NCI-H774 (cell line): ENCODE data around the gene CLASRP.
A peak's percentile ranks its signal among the peaks of the same experiment; 100 is the strongest.

ENCODE experiments used
- DNase-seq: peaks from one replicate; lab custom pipeline; 2025; lab: John Stamatoyannopoulos, UW

CLASRP gene

DNA sequence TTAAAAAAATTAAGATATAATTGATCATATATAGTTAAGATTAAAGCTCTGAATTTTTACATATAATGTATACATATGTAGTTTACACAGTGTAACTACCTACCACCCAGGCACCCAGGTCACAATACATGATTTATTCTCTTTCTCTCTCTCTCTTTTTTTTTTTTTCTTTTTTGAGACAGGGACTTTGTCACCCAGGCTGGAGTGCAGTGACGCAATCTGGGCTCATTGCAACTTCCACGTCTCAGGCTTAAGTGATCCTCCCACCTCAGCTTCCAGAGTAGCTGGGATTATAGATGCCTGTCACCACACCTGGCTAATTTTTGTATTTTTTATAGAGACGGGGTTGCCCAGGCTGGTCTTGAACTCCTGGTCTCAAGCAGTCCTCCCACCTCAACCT lies 18.8 kb upstream of the CLASRP start:
- DNase-seq, result no peak

- DNase-seq, result no peak
Measured at GRCh38 chr19:45021971-45022370, 16.9 kb upstream of the CLASRP start.

DNA sequence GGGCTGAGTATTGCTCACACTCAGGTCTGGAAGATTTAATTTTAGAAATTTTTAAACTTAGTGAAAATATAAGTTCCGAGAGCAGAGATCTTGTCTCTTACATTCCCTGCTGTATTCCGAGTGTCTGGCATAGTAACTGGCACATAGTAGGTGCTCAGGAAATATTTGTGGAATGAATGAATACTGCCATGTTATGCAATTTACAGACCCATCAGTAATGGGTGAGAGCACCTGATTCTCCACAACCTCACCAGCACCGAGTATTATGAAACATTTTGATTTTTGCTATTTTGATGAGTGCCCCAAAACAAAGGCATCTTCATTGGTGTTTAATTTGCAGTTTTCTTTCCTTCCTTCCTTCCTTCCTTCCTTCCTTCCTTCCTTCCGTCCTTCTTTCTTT lies 15.8 kb upstream of the CLASRP start:
- DNase-seq, result no peak

DNA sequence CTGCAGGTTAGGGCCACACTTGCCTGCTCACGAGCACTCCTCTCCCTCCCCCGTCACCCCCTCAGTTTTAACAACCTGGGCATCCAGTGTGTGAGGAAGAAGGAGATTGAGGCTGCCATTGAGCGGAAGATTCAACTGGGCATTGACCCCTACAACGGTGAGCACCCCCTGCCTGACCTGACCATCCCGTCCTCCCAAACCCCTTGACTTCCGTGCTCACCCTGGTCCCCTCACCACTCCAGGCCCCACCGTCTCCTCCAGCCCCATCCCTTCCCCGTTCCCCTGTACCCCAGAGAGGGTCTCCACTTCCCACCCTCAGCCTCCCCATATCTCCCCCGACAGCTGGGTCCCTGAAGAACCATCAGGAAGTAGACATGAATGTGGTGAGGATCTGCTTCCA lies 13.6 kb upstream of the CLASRP start:
- no peak for DNase-seq

DNA sequence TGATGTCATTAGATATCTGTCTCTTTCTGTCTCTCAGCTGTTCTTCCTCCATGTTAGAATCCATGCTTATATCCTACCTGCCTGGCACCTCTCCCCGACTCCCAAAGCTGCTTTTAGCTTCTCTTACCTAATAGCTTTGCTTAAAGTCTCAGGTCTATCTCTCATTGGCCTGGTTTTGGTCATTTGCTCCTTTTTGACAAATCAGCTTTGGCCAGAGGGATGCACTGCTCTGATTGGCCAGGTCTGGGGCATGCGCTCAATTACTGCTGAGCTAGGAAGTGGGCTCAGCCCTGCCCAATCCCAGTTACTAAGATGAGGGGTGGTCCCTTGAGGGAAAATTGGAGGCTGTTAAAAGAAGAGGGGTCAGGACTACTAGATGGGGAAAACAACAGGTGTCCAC lies 11.5 kb upstream of the CLASRP start:
- no peak for DNase-seq

- no peak for DNase-seq
Measured at GRCh38 chr19:45030825-45031224, 8.0 kb upstream of the CLASRP start.

DNA sequence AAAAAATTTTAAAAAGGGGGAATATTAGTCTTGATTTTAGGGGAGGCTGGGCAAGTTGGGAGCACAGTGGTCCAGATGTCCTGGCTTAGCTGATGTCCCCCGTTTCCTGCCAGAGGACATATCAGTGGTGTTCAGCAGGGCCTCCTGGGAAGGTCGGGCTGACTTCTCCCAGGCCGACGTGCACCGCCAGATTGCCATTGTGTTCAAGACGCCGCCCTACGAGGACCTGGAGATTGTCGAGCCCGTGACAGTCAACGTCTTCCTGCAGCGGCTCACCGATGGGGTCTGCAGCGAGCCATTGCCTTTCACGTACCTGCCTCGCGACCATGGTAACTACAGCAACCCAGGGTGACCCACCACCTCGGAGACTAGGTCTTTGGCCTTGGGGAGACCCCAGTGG lies 6.4 kb upstream of the CLASRP start:
- no peak for DNase-seq

DNA sequence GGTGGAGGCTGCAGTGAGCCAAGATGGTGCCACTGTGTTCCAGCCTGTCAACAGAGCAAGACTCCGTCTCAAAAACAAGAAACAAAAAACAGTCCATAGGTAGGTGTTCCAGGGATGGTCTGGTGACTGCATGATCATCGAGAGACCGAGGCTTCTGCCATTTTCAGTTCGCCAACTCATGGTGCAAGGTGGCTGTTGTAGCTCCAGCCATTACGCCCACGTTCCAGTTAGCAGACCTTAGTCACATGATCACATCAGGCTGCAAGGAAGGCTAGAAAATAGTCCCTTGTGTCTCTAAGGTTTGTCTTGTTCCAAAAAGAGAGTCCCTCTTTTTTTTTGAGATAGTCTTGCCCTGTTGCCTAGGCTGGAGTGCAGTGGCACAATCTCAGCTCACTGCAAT lies 3.1 kb upstream of the CLASRP start:
- no peak for DNase-seq

DNA sequence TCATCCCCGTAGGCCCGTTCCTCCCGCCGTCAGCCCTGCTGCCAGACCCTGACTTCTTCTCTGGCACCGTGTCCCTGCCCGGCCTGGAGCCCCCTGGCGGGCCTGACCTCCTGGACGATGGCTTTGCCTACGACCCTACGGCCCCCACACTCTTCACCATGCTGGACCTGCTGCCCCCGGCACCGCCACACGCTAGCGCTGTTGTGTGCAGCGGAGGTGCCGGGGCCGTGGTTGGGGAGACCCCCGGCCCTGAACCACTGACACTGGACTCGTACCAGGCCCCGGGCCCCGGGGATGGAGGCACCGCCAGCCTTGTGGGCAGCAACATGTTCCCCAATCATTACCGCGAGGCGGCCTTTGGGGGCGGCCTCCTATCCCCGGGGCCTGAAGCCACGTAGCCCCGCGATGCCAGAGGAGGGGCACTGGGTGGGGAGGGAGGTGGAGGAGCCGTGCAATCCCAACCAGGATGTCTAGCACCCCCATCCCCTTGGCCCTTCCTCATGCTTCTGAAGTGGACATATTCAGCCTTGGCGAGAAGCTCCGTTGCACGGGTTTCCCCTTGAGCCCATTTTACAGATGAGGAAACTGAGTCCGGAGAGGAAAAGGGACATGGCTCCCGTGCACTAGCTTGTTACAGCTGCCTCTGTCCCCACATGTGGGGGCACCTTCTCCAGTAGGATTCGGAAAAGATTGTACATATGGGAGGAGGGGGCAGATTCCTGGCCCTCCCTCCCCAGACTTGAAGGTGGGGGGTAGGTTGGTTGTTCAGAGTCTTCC lies 1.3 kb upstream of the CLASRP start:
- DNase-seq, result no peak

DNA sequence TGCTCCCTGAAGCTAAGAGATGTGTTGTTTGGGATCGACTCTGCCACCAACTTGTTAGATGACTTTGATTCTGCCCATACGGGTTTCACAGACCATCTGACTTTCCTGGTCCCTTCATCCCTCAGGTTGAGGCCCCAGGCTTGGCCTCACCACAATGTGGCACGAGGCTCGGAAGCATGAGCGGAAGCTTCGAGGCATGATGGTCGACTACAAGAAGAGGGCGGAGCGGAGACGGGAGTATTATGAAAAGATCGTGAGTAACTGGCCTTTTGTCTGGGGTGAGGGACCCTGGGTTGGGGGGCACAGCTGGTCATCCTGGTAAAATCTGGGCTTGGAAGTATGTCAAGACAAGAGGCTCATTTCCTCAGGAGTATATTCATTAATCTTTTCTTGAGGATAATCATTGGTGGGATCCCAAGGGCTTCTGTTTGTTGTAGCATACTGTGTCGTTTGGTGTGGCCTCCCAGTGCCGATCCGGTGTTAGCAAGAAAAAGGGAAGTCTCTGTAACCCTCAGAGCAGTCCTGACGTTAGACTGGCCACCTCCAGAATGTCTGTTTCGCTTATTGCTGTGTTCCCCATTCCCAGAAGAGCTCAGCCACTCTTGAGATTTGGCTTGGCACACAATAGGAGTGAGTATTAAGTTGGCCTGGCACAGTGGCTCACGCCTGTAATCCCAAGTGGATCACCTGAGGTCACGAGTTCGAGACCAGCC lies 1.4 kb downstream of the CLASRP start:
- no peak for DNase-seq

- DNase-seq, result no peak
Measured at GRCh38 chr19:45041125-45041524, 2.3 kb downstream of the CLASRP start.

- peak; percentile 47 for DNase-seq
Measured at GRCh38 chr19:45045671-45046353, 7.0 kb downstream of the CLASRP start.

- no peak for DNase-seq
Measured at GRCh38 chr19:45046355-45046754, 7.5 kb downstream of the CLASRP start.

DNA sequence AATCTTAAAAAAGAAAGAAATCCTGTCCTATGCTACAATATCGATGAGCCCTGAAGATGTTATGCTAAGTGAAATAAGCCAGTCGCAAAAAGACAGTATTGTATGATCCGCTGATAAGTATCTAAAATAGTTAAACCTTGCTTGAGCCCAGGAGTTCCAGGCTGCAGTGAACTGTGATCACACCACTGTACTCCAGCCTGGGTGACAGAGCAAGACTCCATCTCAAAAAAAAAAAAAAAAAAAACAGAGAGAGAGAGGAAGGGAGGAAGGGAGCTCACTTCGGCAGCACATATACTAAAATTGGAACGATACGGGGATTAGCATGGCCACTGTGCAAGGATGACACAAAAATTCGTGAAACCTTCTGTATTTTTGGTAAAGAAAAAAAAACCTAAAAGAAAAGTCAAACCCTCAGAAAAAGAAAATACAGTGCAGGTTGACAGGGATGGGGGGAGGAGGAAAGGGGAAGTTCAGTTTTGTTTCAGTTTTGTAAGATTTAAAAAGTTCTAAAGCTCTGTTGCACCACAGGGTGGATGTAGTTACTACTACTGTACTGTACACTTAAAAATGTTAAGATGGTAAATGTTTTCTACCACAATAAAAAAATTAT lies 8.4 kb downstream of the CLASRP start:
- DNase-seq, result no peak

DNA sequence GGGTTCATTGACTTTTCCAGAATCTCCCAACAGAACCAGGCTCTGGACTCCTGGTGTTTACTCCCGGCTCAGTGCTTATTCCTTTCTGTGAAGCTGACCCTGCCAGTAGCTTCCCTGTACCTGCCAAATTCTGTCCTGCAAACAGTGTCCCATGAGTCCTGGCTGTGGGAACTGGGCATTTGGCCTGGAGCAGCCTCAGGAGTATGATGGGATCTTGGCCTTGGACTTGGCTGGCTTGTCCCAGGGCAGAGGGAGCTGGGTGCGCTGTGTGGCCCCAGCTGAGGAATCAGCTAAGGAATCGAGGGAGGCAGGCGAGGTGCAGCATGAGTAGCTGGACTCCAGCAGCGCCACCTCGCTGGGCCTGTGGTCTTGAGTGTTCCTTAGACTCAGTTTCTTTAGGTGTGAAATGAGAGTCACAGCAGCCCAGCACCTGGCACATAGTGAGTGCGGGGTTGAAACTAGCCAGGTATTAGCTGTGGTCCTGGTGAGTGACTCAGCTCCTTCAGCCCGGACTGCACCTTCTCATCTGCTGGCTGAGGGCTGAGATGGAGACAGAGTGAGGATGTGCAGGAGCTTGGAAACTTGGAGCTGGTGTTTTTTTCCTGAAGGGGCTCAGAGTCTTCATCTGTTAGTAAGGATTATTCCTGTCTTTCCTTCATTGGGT lies 10.4 kb downstream of the CLASRP start:
- no peak for DNase-seq

GRCh38 chr19:45050036-45050435 lies 11.2 kb downstream of the CLASRP start:
- DNase-seq, result no peak

DNA sequence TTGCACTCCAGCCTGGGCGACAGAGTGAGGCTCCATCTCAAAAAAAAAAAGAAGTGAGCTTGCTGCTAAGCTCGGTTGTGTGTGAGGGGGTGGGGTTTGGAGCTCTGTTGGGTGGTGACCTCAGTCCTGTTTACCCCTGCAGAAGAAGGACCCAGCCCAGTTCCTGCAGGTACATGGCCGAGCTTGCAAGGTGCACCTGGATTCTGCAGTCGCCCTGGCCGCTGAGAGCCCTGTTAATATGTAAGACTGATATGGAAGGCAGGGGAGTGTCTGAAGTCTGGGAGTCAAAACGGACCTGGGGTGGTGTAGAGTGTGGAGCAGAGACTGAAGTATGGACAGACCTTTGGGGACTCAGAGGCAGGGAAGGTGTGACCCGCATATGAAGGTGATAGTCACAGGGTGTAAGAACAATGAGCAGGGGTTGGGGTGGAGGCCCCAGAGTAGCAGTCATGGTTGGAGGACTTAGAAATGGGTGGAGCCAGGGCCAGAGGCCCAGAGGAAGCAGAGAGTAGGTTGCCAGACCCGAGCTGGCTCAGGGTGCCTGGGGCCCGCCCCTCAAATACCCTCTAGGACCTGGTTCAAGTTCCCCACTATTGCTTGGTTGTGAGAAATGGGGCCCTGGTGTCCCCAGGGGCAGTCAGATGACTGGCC lies 13.2 kb downstream of the CLASRP start:
- no peak for DNase-seq

DNA sequence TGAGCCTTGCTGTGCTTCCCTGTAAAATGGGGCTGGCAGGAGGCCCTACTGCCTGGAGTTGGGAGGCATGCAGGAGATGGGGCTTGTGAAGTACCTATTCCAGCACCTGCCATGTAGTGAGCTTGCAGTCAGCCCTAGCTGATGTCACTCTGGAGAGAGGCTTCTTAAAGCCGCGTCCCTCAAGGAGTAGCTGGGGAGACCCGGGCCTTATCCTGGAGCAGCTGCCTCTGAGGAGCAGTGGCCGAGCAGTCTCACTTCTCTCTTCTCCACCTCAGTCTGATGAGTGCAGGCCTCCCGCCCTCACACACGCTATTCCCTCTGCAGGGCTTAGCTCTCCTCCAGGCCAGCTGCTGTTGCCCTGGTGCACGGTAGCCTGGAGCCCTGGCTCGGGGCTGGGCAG lies 18.0 kb downstream of the CLASRP start:
- no peak for DNase-seq

- no peak for DNase-seq
Measured at GRCh38 chr19:45057444-45057843, 18.6 kb downstream of the CLASRP start.

DNA sequence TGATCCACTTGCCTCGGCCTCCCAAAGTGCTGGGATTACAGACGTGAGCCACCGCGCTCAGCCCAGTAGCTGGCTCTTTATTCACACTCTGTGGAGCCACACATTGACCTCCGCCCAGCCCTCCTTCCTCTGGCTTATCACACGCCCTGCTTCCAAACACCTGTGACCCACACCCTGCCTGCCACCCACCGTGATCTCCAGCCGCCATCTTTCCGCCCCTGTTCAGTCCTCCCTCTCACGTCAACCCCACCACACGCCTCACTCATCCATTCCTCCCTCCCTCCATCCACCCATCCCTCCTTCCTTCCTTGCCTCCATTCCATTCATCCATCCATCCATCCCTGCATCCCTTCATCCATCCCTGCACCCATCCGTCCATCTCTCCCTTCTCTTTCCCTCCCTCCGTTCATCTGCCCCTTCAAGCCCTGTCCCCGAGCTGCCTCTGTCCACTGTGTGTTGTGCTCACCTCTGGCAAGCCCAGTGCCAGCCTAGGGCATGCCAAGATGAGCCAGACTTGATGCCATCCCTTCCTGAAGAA lies 19.8 kb downstream of the CLASRP start:
- no peak for DNase-seq

DNA sequence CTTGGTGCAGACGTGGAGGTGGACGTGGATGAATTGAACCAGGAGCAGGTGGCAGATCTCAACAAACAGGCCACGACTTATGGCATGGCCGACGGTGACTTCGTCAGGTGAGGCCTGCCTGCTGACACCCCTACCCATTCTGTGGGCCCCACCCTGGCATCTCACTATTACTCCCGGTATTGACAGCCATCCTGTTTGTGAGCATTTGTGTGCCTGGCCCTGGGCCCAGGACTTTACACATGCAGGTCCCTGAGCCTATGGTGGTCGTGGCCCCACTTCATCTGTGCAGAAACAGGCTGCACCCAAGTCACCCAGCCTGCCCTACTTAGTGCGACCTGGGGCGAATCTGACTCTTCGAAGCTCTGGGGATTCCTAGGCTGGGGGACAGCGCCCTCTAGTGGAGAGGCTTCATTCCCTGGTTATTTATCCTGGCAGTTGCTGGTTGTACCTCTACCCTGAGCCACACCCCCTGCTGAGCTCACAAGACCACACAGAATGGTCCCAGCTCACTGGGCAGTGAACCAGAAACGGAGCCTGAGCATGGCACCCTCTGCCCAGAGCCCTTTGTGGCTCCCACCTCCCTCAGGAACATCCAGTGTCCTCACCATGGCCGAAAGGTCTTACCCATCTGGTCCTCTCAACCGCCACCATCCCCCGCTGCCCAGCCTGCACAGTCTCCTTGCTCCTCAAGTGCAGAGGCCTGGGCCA lies 20.6 kb downstream of the CLASRP start:
- peak; percentile 42 for DNase-seq
